IPS-18a (cell line): ENCODE results near the gene FERMT2.

Experiments used
- H3K27ac ChIP-seq: one replicate; pipeline ENCODE4 v1.5.1; 2013; ENCODE audit warnings: low read length
- H3K27me3 ChIP-seq: one replicate; pipeline ENCODE4 v1.6.1; 2013; ENCODE audit warnings: mild to moderate bottlenecking, low read length; ENCODE audit not compliant: control insufficient read depth, insufficient read depth
- H3K36me3 ChIP-seq: one replicate; pipeline ENCODE4 v1.6.1; 2013; ENCODE audit warnings: low read depth, low read length; ENCODE audit not compliant: control insufficient read depth
- H3K4me1 ChIP-seq: one replicate; pipeline ENCODE4 v1.6.1; 2013; ENCODE audit warnings: low read depth, low read length; ENCODE audit not compliant: control insufficient read depth
- H3K4me3 ChIP-seq: one replicate; pipeline ENCODE4 v1.5.1; 2013; ENCODE audit warnings: low read length
- H3K9ac ChIP-seq: one replicate; pipeline ENCODE4 v1.6.1; 2013; ENCODE audit warnings: mild to moderate bottlenecking, low read length, moderate library complexity
- H3K9me3 ChIP-seq: one replicate; pipeline ENCODE4 v1.6.1; 2013; ENCODE audit warnings: low read depth, low read length; ENCODE audit not compliant: control insufficient read depth

Gene FERMT2

GRCh38 chr14:52891800-52892199 lies 59.0 kb downstream of the FERMT2 start:
- H3K9me3 ChIP-seq = no peaks in the 10 kb centered on the region
- no peak overlapping the region for H3K27ac ChIP-seq
- peaks cover 27% of the 10 kb centered on the region for H3K36me3 ChIP-seq
- no peak overlapping the region for H3K9ac ChIP-seq
- H3K4me3 ChIP-seq = no peak overlapping the region
- H3K27me3 ChIP-seq = no peaks in the 10 kb centered on the region
- H3K4me1 ChIP-seq = no peaks in the 10 kb centered on the region

GRCh38 chr14:52888839-52889838 lies 61.7 kb downstream of the FERMT2 start:
- Histone ChIP-seq H3K4me1 (no peaks in the 10 kb centered on the region), H3K27me3 (no peaks in the 10 kb centered on the region), H3K9ac (no peak overlapping the region), H3K4me3 (no peak overlapping the region), H3K27ac (no peak overlapping the region), H3K36me3 (peaks cover 27% of the 10 kb centered on the region), H3K9me3 (no peaks in the 10 kb centered on the region)

- Histone ChIP-seq H3K4me1 (no peaks in the 10 kb centered on the region), H3K4me3 (no peak overlapping the region), H3K27me3 (no peaks in the 10 kb centered on the region), H3K36me3 (peaks cover 24% of the 10 kb centered on the region), H3K9ac (no peak overlapping the region), H3K27ac (no peak overlapping the region), H3K9me3 (no peaks in the 10 kb centered on the region)
Measured at GRCh38 chr14:52888159-52888558, 62.7 kb downstream of the FERMT2 start.

- Histone ChIP-seq H3K27ac (no peak overlapping the region), H3K27me3 (no peaks in the 10 kb centered on the region)
Measured at GRCh38 chr14:52885230-52885629, 65.6 kb downstream of the FERMT2 start.

GRCh38 chr14:52883658-52884057 lies 67.2 kb downstream of the FERMT2 start:
- Histone ChIP-seq H3K36me3 (peaks cover 20% of the 10 kb centered on the region), H3K27ac (no peak overlapping the region)

More at GRCh38 chr14:52885230-52885629, 65.6 kb downstream of the FERMT2 start:
- Histone ChIP-seq H3K4me3 (no peak overlapping the region), H3K9ac (no peak overlapping the region), H3K36me3 (peaks cover 17% of the 10 kb centered on the region), H3K4me1 (no peaks in the 10 kb centered on the region), H3K9me3 (no peaks in the 10 kb centered on the region)

GRCh38 chr14:52882824-52883223 lies 68.0 kb downstream of the FERMT2 start:
- no peaks in the 10 kb centered on the region for H3K27me3 ChIP-seq
- H3K9ac ChIP-seq = no peak overlapping the region
- no peak overlapping the region for H3K27ac ChIP-seq
- H3K9me3 ChIP-seq = no peaks in the 10 kb centered on the region
- no peaks in the 10 kb centered on the region for H3K4me1 ChIP-seq
- H3K4me3 ChIP-seq = no peak overlapping the region
- H3K36me3 ChIP-seq = peaks cover 27% of the 10 kb centered on the region

More at GRCh38 chr14:52883658-52884057, 67.2 kb downstream of the FERMT2 start:
- H3K4me1 ChIP-seq = no peaks in the 10 kb centered on the region
- H3K9me3 ChIP-seq = no peaks in the 10 kb centered on the region
- H3K27me3 ChIP-seq = no peaks in the 10 kb centered on the region
- H3K9ac ChIP-seq = no peak overlapping the region
- H3K4me3 ChIP-seq = no peak overlapping the region

- peaks cover 14% of the 10 kb centered on the region for H3K4me1 ChIP-seq
- peaks cover 46% of the 10 kb centered on the region for H3K36me3 ChIP-seq
- no peak overlapping the region for H3K9ac ChIP-seq
- H3K27ac ChIP-seq = no peak overlapping the region
- H3K9me3 ChIP-seq = no peaks in the 10 kb centered on the region
- no peaks in the 10 kb centered on the region for H3K27me3 ChIP-seq
- H3K4me3 ChIP-seq = no peak overlapping the region
Measured at GRCh38 chr14:52879958-52880357, 70.9 kb downstream of the FERMT2 start.

- H3K36me3 ChIP-seq = peaks cover 54% of the 10 kb centered on the region
- H3K9ac ChIP-seq = no peak overlapping the region
Measured at GRCh38 chr14:52878946-52879345, 71.9 kb downstream of the FERMT2 start.

GRCh38 chr14:52878469-52878868 lies 72.4 kb downstream of the FERMT2 start:
- Histone ChIP-seq H3K9me3 (no peaks in the 10 kb centered on the region), H3K4me3 (no peak overlapping the region), H3K36me3 (peaks cover 54% of the 10 kb centered on the region), H3K4me1 (peaks cover 23% of the 10 kb centered on the region), H3K27ac (no peak overlapping the region), H3K27me3 (no peaks in the 10 kb centered on the region), H3K9ac (no peak overlapping the region)

More at GRCh38 chr14:52878946-52879345, 71.9 kb downstream of the FERMT2 start:
- no peak overlapping the region for H3K4me3 ChIP-seq
- no peaks in the 10 kb centered on the region for H3K9me3 ChIP-seq
- no peaks in the 10 kb centered on the region for H3K27me3 ChIP-seq
- H3K4me1 ChIP-seq = peaks cover 20% of the 10 kb centered on the region
- no peak overlapping the region for H3K27ac ChIP-seq

GRCh38 chr14:52877628-52878027 lies 73.2 kb downstream of the FERMT2 start:
- no peaks in the 10 kb centered on the region for H3K9me3 ChIP-seq
- peaks cover 59% of the 10 kb centered on the region for H3K36me3 ChIP-seq
- no peak overlapping the region for H3K9ac ChIP-seq
- H3K27me3 ChIP-seq = no peaks in the 10 kb centered on the region
- peaks cover 31% of the 10 kb centered on the region for H3K4me1 ChIP-seq
- no peak overlapping the region for H3K27ac ChIP-seq
- H3K4me3 ChIP-seq = no peak overlapping the region

GRCh38 chr14:52876806-52877205 lies 74.0 kb downstream of the FERMT2 start:
- peaks cover 34% of the 10 kb centered on the region for H3K4me1 ChIP-seq

GRCh38 chr14:52876311-52876710 lies 74.5 kb downstream of the FERMT2 start:
- H3K27ac ChIP-seq = no peak overlapping the region
- no peaks in the 10 kb centered on the region for H3K27me3 ChIP-seq
- H3K4me3 ChIP-seq = no peak overlapping the region
- peaks cover 72% of the 10 kb centered on the region for H3K36me3 ChIP-seq
- no peaks in the 10 kb centered on the region for H3K9me3 ChIP-seq
- H3K9ac ChIP-seq = no peak overlapping the region
- peaks cover 34% of the 10 kb centered on the region for H3K4me1 ChIP-seq

More at GRCh38 chr14:52876806-52877205, 74.0 kb downstream of the FERMT2 start:
- no peak overlapping the region for H3K27ac ChIP-seq
- no peak overlapping the region for H3K4me3 ChIP-seq
- H3K36me3 ChIP-seq = peaks cover 67% of the 10 kb centered on the region
- H3K27me3 ChIP-seq = no peaks in the 10 kb centered on the region
- no peak overlapping the region for H3K9ac ChIP-seq
- H3K9me3 ChIP-seq = no peaks in the 10 kb centered on the region
